Mammary epithelial cell (primary cell): ENCODE results near the gene ROCK1.

Experiments used
- EZH2 ChIP-seq: IDR thresholded peaks from 2 replicates; pipeline ENCODE4 v1.6.1; 2012; ENCODE audit warnings: low read length, inconsistent platforms, borderline replicate concordance
- TF ChIP-seq, protein P1 (sequence below), 2 donors: IDR thresholded peaks in 1 of 2; conservative IDR thresholded peaks in 1 of 2; 2 replicates each; pipeline ENCODE4 v1.5.1; 2011 to 2012; ENCODE audit warnings: inconsistent platforms in 2 of 2, low read length in 2 of 2, mild to moderate bottlenecking in 2 of 2, control low read depth in 1 of 2, low read depth in 1 of 2; ENCODE audit not compliant: insufficient read depth in 1 of 2; ENCODE audit errors: extremely low read depth in 1 of 2

DNA sequence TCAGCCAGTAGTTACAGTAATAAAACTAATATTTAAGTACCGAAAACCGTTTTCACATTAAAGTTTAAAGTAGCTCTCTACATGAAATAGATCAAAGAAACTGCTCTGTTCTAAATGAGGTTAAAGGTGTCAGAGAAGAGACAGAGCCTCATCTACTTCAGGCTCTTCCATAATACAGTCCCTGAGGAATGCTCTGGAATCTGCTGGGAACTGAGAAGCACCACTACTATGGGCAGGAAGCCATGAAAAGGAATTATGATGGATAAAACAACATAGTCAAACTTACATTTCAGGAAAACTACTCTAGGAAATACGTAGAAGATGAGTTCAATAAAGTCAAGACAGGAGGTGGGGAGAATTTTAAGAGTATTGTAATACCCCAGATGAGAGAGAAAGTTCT lies 60.0 kb downstream of the ROCK1 start:
- TF ChIP-seq, protein P1, sequence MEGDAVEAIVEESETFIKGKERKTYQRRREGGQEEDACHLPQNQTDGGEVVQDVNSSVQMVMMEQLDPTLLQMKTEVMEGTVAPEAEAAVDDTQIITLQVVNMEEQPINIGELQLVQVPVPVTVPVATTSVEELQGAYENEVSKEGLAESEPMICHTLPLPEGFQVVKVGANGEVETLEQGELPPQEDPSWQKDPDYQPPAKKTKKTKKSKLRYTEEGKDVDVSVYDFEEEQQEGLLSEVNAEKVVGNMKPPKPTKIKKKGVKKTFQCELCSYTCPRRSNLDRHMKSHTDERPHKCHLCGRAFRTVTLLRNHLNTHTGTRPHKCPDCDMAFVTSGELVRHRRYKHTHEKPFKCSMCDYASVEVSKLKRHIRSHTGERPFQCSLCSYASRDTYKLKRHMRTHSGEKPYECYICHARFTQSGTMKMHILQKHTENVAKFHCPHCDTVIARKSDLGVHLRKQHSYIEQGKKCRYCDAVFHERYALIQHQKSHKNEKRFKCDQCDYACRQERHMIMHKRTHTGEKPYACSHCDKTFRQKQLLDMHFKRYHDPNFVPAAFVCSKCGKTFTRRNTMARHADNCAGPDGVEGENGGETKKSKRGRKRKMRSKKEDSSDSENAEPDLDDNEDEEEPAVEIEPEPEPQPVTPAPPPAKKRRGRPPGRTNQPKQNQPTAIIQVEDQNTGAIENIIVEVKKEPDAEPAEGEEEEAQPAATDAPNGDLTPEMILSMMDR (conservative IDR thresholded peaks at IDR 0.05 in 1 of 2, IDR thresholded peaks at IDR 0.05 in 1 of 2; ENCODE audit: extremely low read depth in 1 of 2, insufficient read depth in 1 of 2, low read depth in 1 of 2, low read length in 2 of 2): no peak
- TF ChIP-seq EZH2: no peak
